GM12878 (cell line): Measurements from ENCODE around the gene SIRT7.

ENCODE experiments used
- EP300 ChIP-seq, 2 experiments: fragments of 150-350 bp in 1 of 2; IDR thresholded peaks; 2 replicates each; pipeline ENCODE4 v1.6.1; 2011 to 2012; ENCODE audit warnings: low read depth in 2 of 2, low read length in 2 of 2, borderline replicate concordance in 1 of 2, improper control_type of control experiment in 1 of 2, inconsistent platforms in 1 of 2; ENCODE audit not compliant: control insufficient read depth in 1 of 2
- FOXK2 ChIP-seq: fragments of 450-650 bp; IDR thresholded peaks from 2 replicates; pipeline ENCODE4 v1.6.1; 2017; ENCODE audit warnings: mild to moderate bottlenecking, moderate library complexity
- HDGF ChIP-seq: fragments of 450-650 bp; IDR thresholded peaks from 2 replicates; pipeline ENCODE4 v1.6.1; 2016; ENCODE audit warnings: antibody characterized with exemption
- MTA3 ChIP-seq: IDR thresholded peaks from 2 replicates; pipeline ENCODE4 v1.6.1; 2012; ENCODE audit warnings: low read length, inconsistent platforms, borderline replicate concordance
- POLR2A ChIP-seq: IDR thresholded peaks from 2 replicates; pipeline ENCODE4 v1.6.1; 2011; ENCODE audit warnings: low read depth, mild to moderate bottlenecking, low read length
- POLR2AphosphoS5 ChIP-seq: IDR thresholded peaks from 2 replicates; pipeline ENCODE4 v1.6.1; 2011; ENCODE audit warnings: mild to moderate bottlenecking, low read length, inconsistent platforms
- TAF1 ChIP-seq: IDR thresholded peaks from 2 replicates; pipeline ENCODE4 v1.6.1; 2011; ENCODE audit warnings: mild to moderate bottlenecking, low read depth, low read length, borderline replicate concordance
- TARDBP ChIP-seq: IDR thresholded peaks from 2 replicates; pipeline ENCODE4 v1.6.1; 2016; ENCODE audit warnings: borderline replicate concordance
- TF ChIP-seq, protein P1 (sequence below), 3 experiments: IDR thresholded peaks in 2 of 3; conservative IDR thresholded peaks in 1 of 3; 2 replicates each; pipeline ENCODE4 v1.5.1; 2011; ENCODE audit warnings: low read depth in 3 of 3, low read length in 3 of 3, mild to moderate bottlenecking in 3 of 3, control low read depth in 2 of 3, moderate library complexity in 2 of 3, inconsistent platforms in 1 of 3, mixed read lengths in 1 of 3; ENCODE audit not compliant: control insufficient read depth in 2 of 3, insufficient read depth in 1 of 3; ENCODE audit errors: extremely low read depth in 1 of 3
- TF ChIP-seq, protein P2 (sequence below): fragments of 450-650 bp; IDR thresholded peaks from 2 replicates; pipeline ENCODE4 v1.6.1; 2017; ENCODE audit warnings: low read depth, mild to moderate bottlenecking, moderate library complexity
- TF ChIP-seq, protein P3 (sequence below): fragments of 450-650 bp; IDR thresholded peaks from 2 replicates; pipeline ENCODE4 v1.6.1; 2018; ENCODE audit warnings: borderline replicate concordance, mild to moderate bottlenecking; ENCODE audit not compliant: partially characterized antibody

DNA sequence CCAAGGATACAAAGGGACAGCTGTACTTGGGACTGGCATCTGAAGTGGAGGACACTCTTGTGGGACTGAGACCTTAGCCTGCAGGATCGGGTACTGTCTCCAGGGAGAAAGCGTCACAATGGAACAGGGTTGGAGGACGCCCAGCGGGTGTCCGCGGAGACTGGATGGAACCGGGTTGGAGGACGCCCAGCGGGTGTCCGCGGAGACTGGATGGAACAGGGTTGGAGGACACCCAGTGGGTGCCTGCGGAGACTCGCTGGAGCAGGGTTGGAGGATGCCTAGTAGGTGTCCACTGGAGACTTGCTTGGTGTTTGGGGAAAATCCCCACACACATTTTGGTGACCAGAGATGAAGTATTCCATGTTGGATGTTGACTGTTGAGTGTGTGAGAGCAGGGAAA lies 29.2 kb upstream of the SIRT7 start, which contains the start of gene MYADML2:
- TF ChIP-seq MTA3, result no peak
- no peak for TF ChIP-seq EP300 (IDR thresholded peaks at IDR 0.05; ENCODE audit: borderline replicate concordance in 1 of 2, control insufficient read depth in 1 of 2, low read depth in 2 of 2, low read length in 2 of 2)
- no peak for TF ChIP-seq POLR2AphosphoS5
- TF ChIP-seq, protein P1, sequence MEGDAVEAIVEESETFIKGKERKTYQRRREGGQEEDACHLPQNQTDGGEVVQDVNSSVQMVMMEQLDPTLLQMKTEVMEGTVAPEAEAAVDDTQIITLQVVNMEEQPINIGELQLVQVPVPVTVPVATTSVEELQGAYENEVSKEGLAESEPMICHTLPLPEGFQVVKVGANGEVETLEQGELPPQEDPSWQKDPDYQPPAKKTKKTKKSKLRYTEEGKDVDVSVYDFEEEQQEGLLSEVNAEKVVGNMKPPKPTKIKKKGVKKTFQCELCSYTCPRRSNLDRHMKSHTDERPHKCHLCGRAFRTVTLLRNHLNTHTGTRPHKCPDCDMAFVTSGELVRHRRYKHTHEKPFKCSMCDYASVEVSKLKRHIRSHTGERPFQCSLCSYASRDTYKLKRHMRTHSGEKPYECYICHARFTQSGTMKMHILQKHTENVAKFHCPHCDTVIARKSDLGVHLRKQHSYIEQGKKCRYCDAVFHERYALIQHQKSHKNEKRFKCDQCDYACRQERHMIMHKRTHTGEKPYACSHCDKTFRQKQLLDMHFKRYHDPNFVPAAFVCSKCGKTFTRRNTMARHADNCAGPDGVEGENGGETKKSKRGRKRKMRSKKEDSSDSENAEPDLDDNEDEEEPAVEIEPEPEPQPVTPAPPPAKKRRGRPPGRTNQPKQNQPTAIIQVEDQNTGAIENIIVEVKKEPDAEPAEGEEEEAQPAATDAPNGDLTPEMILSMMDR (IDR thresholded peaks at IDR 0.05 in 2 of 3, conservative IDR thresholded peaks at IDR 0.05 in 1 of 3; ENCODE audit: control insufficient read depth in 2 of 3, extremely low read depth in 1 of 3, insufficient read depth in 1 of 3, low read depth in 3 of 3, low read length in 3 of 3), result no peak
- no peak for TF ChIP-seq TAF1
- TF ChIP-seq POLR2A, result no peak
- TF ChIP-seq TARDBP, result no peak
- TF ChIP-seq FOXK2, result no peak
- TF ChIP-seq, protein P2, sequence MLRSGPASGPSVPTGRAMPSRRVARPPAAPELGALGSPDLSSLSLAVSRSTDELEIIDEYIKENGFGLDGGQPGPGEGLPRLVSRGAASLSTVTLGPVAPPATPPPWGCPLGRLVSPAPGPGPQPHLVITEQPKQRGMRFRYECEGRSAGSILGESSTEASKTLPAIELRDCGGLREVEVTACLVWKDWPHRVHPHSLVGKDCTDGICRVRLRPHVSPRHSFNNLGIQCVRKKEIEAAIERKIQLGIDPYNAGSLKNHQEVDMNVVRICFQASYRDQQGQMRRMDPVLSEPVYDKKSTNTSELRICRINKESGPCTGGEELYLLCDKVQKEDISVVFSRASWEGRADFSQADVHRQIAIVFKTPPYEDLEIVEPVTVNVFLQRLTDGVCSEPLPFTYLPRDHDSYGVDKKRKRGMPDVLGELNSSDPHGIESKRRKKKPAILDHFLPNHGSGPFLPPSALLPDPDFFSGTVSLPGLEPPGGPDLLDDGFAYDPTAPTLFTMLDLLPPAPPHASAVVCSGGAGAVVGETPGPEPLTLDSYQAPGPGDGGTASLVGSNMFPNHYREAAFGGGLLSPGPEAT, result no peak
- TF ChIP-seq, protein P3, sequence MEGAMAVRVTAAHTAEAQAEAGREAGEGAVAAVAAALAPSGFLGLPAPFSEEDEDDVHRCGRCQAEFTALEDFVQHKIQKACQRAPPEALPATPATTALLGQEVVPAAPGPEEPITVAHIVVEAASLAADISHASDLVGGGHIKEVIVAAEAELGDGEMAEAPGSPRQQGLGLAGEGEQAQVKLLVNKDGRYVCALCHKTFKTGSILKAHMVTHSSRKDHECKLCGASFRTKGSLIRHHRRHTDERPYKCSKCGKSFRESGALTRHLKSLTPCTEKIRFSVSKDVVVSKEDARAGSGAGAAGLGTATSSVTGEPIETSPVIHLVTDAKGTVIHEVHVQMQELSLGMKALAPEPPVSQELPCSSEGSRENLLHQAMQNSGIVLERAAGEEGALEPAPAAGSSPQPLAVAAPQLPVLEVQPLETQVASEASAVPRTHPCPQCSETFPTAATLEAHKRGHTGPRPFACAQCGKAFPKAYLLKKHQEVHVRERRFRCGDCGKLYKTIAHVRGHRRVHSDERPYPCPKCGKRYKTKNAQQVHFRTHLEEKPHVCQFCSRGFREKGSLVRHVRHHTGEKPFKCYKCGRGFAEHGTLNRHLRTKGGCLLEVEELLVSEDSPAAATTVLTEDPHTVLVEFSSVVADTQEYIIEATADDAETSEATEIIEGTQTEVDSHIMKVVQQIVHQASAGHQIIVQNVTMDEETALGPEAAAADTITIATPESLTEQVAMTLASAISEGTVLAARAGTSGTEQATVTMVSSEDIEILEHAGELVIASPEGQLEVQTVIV, result no peak
- no peak for TF ChIP-seq HDGF
